HepG2 (cell line): ENCODE results near the gene MTOR. TPM values are rescaled to one million over a fixed set of nuclear protein-coding genes. Genes with fewer than 3 reads are reported as not detected.

Experiments
- ATAD3A ChIP-seq: sonication (generic); formaldehyde crosslinking; IDR thresholded peaks from 2 replicates; pipeline ENCODE4 v1.4.0; 2020; ENCODE audit warnings: missing genetic modification reagents
- BATF2 ChIP-seq: sonication (generic); formaldehyde crosslinking; IDR thresholded peaks from 2 replicates; pipeline ENCODE4 v1.8.0; 2022; ENCODE audit warnings: mild to moderate bottlenecking, missing genetic modification reagents, moderate library complexity
- DDIT3 ChIP-seq: sonication (generic); formaldehyde crosslinking; IDR thresholded peaks from 2 replicates; pipeline ENCODE4 v1.4.0; 2020; ENCODE audit warnings: mild to moderate bottlenecking, missing genetic modification reagents
- GPBP1L1 ChIP-seq: sonication (generic); formaldehyde crosslinking; IDR thresholded peaks from 2 replicates; pipeline ENCODE4 v1.5.0; 2020; ENCODE audit warnings: mild to moderate bottlenecking, missing genetic modification reagents
- HHEX ChIP-seq: IDR thresholded peaks from 2 replicates; pipeline ENCODE4 v1.6.1; 2016; ENCODE audit warnings: control low read depth
- IRX3 ChIP-seq: sonication (generic); formaldehyde crosslinking; IDR thresholded peaks from 2 replicates; pipeline ENCODE4 v1.8.1; 2023; ENCODE audit warnings: mild to moderate bottlenecking, low read depth, missing genetic modification reagents, borderline replicate concordance
- JDP2 ChIP-seq: sonication (generic); formaldehyde crosslinking; IDR thresholded peaks from 2 replicates; pipeline ENCODE4 v1.8.1; 2022; ENCODE audit warnings: missing genetic modification reagents, borderline replicate concordance
- POGK ChIP-seq: sonication (generic); formaldehyde crosslinking; conservative IDR thresholded peaks from 2 replicates; pipeline ENCODE4 v1.8.0; 2022; ENCODE audit warnings: mild to moderate bottlenecking, moderate library complexity, missing genetic modification reagents
- POGZ ChIP-seq: sonication (generic); formaldehyde crosslinking; IDR thresholded peaks from 2 replicates; pipeline ENCODE4 v1.4.0; 2020; ENCODE audit warnings: mild to moderate bottlenecking, missing genetic modification reagents
- RNF2 ChIP-seq: fragments of 450-650 bp; conservative IDR thresholded peaks from 2 replicates; pipeline ENCODE4 v1.6.1; 2016; ENCODE audit warnings: low read depth
- SMAD1 ChIP-seq: sonication (generic); formaldehyde crosslinking; IDR thresholded peaks from 2 replicates; pipeline ENCODE4 v1.4.0; 2020; ENCODE audit warnings: missing genetic modification reagents, low read depth, mild to moderate bottlenecking, borderline replicate concordance
- SMYD3 ChIP-seq: sonication (generic); formaldehyde crosslinking; IDR thresholded peaks from 2 replicates; pipeline ENCODE4 v1.8.1; 2023; ENCODE audit warnings: mild to moderate bottlenecking, missing genetic modification reagents
- ZNF142 ChIP-seq: sonication (generic); formaldehyde crosslinking; IDR thresholded peaks from 2 replicates; pipeline ENCODE4 v1.4.0; 2020; ENCODE audit warnings: missing genetic modification reagents
- ZNF574 ChIP-seq: sonication (generic); formaldehyde crosslinking; IDR thresholded peaks from 2 replicates; pipeline ENCODE4 v1.4.0; 2020; ENCODE audit warnings: missing genetic modification reagents
- ZNF883 ChIP-seq: sonication (generic); formaldehyde crosslinking; IDR thresholded peaks from 2 replicates; pipeline ENCODE4 v1.5.1; 2020; ENCODE audit warnings: mild to moderate bottlenecking, missing genetic modification reagents; ENCODE audit errors: not compliant biosample characterization
- polyA plus RNA-seq, 8 experiments: library from polyadenylated mRNA; depleted of rRNA in 3 of 8; stranded (reverse) in 7 of 8; unstranded in 1 of 8; fragments of >200 nt; fragmentation: Illumina TruSeq in 4 of 8; extraction: Trizol in 4 of 8; gene quantifications; 2 replicates each; pipeline versions ENCODE4 v1.2.1 to v1.2.3, GENCODE V29; 2011 to 2016; ENCODE audit warnings: low read depth in 4 of 8, missing spikeins in 1 of 8, mixed read lengths in 1 of 8; ENCODE audit not compliant: insufficient read depth in 1 of 8
- total RNA-seq, 5 experiments: library from RNA; depleted of rRNA; stranded (reverse); fragments of >200 nt; fragmentation: Illumina TruSeq; extraction: Trizol; gene quantifications; 2 replicates each; pipeline ENCODE4 v1.2.3, GENCODE V29; 2016; ENCODE audit warnings: low read depth in 1 of 5

Gene MTOR
- total and polyA plus RNA-seq, 2 of the 13 experiments (the other 11 are each of a cell fraction or from before 2014, with no cell fraction given): 24.6 to 34.6 TPM

- TF ChIP-seq POGZ (no peak), ATAD3A (CRISPR knock-in tag) (no peak), DDIT3 (CRISPR knock-in tag) (no peak), POGK (CRISPR knock-in tag) (no peak), JDP2 (CRISPR knock-in tag) (no peak), IRX3 (CRISPR knock-in tag) (no peak), ZNF574 (CRISPR knock-in tag) (peak; percentile 40; the same call in 1 of the 2 replicates), GPBP1L1 (no peak), RNF2 (peak; percentile 75), SMYD3 (CRISPR knock-in tag) (no peak), ZNF142 (CRISPR knock-in tag) (no peak), ZNF883 (CRISPR knock-in tag) (no peak), BATF2 (CRISPR knock-in tag) (peak; percentile 60; the same call in 1 of the 2 replicates), SMAD1 (no peak), HHEX (CRISPR knock-in tag) (no peak)
These were observed 202.2 kb downstream of the MTOR start, which contains the start of gene SRM (continued) for GRCh38 chr1:11059968-11060830.
